SH-SY5Y (cell line): ENCODE data around the gene TOGARAM1.

ENCODE experiments used
- GATA2 ChIP-seq: IDR thresholded peaks from 2 replicates; pipeline ENCODE4 v1.6.1; 2011; ENCODE audit warnings: mild to moderate bottlenecking, low read depth, low read length
- GATA3 ChIP-seq: IDR thresholded peaks from 2 replicates; pipeline ENCODE4 v1.6.1; 2011; ENCODE audit warnings: low read depth, mild to moderate bottlenecking, low read length, moderate library complexity

- no peak for TF ChIP-seq GATA2
- no peak for TF ChIP-seq GATA3
These were observed 123.0 kb downstream of the TOGARAM1 start for GRCh38 chr14:45084946-45085346.
